SK-N-SH treated with all-trans-retinoic acid at 6 μM for 48 hours (cell line): ENCODE measurements around the gene RABGAP1.

Experiments used
- GLIS3 ChIP-seq: fragments of 250-450 bp; sonication (Bioruptor Pico); IDR thresholded peaks from 2 replicates; pipeline ENCODE4 v1.5.0; 2020; ENCODE audit warnings: mild to moderate bottlenecking, moderate library complexity
- TOX ChIP-seq: fragments of 250-450 bp; sonication (Bioruptor Pico); IDR thresholded peaks from 2 replicates; pipeline ENCODE4 v1.8.0; 2021; ENCODE audit warnings: mild to moderate bottlenecking, moderate library complexity, borderline replicate concordance
- ZFP3 ChIP-seq: fragments of 250-450 bp; sonication (Bioruptor Pico); IDR thresholded peaks from 2 replicates; pipeline ENCODE4 v1.5.0; 2020; ENCODE audit warnings: mild to moderate bottlenecking, moderate library complexity
- ZFP30 ChIP-seq: fragments of 450-650 bp; formaldehyde crosslinking; IDR thresholded peaks from 2 replicates; pipeline ENCODE4 v1.5.0; 2022; ENCODE audit warnings: mild to moderate bottlenecking, moderate library complexity
- ZNF70 ChIP-seq: fragments of 450-650 bp; formaldehyde crosslinking; IDR thresholded peaks from 2 replicates; pipeline ENCODE4 v1.5.0; 2020; ENCODE audit warnings: mild to moderate bottlenecking, moderate library complexity

DNA sequence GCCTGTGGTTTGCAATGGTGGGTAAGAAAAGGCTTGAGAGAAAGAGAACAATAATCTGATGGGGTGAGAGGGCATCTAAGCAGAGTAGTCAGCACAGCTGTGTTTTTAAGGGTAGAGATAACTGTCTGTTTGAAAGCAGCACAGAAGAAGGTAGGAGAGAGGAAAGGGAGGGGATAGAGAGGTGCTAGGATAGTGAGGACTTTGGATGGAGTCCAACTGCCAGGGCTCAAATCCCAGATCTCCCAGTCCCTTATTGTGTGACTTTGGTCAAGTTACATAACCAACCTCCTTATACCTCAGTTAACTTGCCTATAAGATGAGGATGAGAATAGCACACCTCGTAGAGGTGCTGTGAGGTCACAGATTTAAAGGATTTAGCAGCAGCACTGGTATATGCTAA, 148.2 kb downstream of the RABGAP1 start:
- TF ChIP-seq ZNF70 (CRISPR knock-in tag) = no peak
- TF ChIP-seq GLIS3 (CRISPR knock-in tag) = no peak
- no peak for TF ChIP-seq ZFP3 (CRISPR knock-in tag)
- no peak for TF ChIP-seq TOX (CRISPR knock-in tag)
- no peak for TF ChIP-seq ZFP30 (CRISPR knock-in tag)
